ENCODE data around the gene GIMD1. TPM values are rescaled to one million over a fixed set of nuclear protein-coding genes. Genes with fewer than 3 reads are reported as not detected.

GIMD1 gene
- total RNA-seq, 3 donors from 2014 or later, result not detected

DNA sequence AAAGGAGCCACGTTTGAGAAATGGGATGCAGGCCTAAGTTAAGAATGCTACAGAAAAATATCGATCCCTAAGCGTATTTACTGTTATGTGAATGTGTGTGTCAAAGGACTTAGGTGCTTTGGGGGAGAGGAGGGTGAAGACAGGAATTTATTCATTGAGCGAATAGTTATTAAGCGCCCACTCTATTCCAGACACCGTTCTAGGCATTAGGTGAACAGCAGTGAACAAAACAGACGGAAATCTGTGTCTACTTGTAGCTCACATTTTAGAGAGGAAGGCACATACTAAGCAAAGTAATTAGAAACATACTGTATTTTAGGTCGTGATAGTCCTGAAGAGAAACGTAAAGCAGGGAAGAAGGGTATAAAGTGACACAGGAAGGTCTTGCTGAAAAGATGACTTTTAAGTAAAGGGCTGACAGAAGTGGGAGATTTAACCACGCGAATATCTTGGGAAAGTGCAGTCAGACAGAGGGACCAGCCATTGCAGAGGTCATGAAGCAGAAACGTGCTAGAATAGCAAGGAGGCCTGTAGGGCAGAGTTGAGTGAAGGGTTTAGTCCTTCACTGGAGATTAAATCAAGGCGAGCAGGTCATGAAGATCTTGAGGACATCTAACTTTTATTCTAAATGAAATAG lies 51.7 kb downstream of the GIMD1 start:
- TF ChIP-seq, protein P1, sequence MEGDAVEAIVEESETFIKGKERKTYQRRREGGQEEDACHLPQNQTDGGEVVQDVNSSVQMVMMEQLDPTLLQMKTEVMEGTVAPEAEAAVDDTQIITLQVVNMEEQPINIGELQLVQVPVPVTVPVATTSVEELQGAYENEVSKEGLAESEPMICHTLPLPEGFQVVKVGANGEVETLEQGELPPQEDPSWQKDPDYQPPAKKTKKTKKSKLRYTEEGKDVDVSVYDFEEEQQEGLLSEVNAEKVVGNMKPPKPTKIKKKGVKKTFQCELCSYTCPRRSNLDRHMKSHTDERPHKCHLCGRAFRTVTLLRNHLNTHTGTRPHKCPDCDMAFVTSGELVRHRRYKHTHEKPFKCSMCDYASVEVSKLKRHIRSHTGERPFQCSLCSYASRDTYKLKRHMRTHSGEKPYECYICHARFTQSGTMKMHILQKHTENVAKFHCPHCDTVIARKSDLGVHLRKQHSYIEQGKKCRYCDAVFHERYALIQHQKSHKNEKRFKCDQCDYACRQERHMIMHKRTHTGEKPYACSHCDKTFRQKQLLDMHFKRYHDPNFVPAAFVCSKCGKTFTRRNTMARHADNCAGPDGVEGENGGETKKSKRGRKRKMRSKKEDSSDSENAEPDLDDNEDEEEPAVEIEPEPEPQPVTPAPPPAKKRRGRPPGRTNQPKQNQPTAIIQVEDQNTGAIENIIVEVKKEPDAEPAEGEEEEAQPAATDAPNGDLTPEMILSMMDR (IDR thresholded peaks at IDR 0.05), result no peak
- intact Hi-C loops (cut with DNase I, micrococcal nuclease), result no loop called here
- peak overlapping the region; percentile 67 for H3K4me3 ChIP-seq
- ATAC-seq (no peak), DNase-seq (no peak)
- no peaks in the 10 kb centered on the region for H3K9me3 ChIP-seq
- H3K4me1 ChIP-seq (ENCODE audit: low read depth), result peaks cover 8% of the 10 kb centered on the region
- no peaks in the 10 kb centered on the region for H3K36me3 ChIP-seq (ENCODE audit: low read depth)

DNA sequence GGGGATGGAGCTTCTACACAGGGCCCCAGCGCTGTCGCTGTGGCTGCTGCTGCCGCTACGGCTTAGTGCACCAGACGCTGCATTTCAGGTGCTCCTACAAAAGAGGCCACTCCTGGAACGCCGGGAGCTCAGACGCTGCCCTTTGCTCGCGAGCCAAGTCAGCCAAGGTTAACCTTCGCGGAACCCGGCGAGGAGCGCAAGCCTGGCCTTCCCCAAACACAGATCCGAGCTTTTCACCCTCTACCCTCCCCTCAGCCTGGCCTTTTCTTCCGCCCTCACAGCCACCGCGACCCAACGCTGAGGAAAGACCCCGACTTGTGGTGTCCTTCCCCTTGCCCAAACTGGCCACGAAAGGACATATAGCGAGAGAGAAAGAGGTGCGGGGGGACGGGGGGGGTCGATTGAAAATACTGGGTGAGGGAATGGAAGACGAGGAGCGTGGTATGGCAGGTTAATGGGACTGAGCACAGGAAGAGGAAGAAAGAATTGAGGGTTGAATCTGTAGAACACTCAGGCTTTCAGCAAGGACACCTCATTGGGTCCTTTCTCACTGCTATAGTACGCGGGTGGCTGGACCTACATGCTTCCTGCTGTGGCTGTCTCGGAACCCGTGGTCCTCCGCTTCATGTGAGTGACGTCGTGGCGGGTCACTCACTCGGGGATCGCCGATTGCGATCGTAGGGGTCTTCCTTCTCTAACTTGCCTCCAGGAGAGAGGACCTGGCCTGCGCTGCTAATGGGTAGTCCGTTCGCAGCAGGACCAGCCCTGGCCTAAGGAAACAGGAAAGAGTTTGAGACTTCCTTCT lies 52.4 kb downstream of the GIMD1 start, which contains the start of the genes AIMP1 and TBCK:
Gene AIMP1, plus strand, starts transcription at position 583 of the 805 bp plus-strand sequence. CDS start 8,460 bp downstream, outside the sequence.
Gene TBCK, minus strand, starts transcription at position 242 of the 805 bp plus-strand sequence. CDS start 7,249 bp downstream, outside the sequence.
- Histone ChIP-seq H3K9me3 (no peaks in the 10 kb centered on the region), H3K4me3 (peak within 1 kb of the TSS; percentile 67), H3K36me3 (ENCODE audit: low read depth) (no peaks in the 10 kb centered on the region), H3K4me1 (ENCODE audit: low read depth) (peaks cover 8% of the 10 kb centered on the region)
- TF ChIP-seq, protein P1 (IDR thresholded peaks at IDR 0.05), result no peak
- ATAC-seq (peak; percentile 97), DNase-seq (peak; percentile 91 to 94 (median 91))
- intact Hi-C loops (cut with DNase I, micrococcal nuclease), result no loop called here

DNA sequence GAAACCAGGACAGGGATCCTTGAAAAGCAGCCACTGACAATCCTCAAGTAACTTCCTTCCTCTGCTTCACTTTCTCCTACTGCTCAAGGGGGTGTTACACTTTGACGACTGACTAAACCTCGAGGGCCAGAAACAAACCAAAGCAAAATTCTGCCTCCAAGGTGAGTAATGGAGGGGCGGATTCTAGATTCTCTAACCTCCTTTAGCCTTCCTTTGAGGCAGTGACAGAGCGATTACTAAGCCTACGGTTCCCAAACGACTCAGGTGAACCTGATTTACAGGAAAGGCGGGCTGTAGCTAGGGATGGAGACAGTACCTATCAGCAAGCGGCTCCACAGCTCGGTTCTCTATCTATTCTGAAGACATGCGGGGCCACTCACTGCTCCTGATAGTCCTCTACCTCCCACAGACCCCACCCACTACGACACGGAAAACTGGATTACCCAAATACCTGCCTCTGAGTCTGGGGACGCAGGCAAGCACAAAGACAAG lies 53.1 kb downstream of the GIMD1 start:
- Histone ChIP-seq H3K36me3 (ENCODE audit: low read depth) (no peaks in the 10 kb centered on the region), H3K4me1 (ENCODE audit: low read depth) (peaks cover 8% of the 10 kb centered on the region), H3K4me3 (peak overlapping the region; percentile 67), H3K9me3 (no peaks in the 10 kb centered on the region)
- TF ChIP-seq, protein P1 (IDR thresholded peaks at IDR 0.05), result no peak
- DNase-seq, result peak in 1 of 3 donors; percentile 51
- ATAC-seq, result peak; percentile 54
- intact Hi-C loops (cut with DNase I, micrococcal nuclease), result no loop called here

DNA sequence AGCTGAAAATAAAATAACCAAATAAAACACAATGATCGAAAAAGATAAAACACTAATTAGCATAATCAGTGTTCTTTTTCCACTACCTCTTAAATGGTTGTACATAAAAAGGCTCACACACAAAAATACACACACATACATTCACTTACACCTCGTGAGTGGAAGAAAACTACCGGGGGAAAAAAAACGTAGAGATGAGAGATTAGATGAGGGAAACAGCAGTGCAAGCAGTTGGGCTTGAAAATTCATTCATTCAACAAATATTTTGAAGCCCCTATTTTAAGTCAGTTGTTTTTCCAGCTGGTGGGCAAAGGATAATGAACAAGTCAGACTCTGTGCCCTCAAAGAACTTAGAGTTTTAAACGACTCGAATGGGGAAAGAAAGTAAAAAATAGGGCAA lies 53.6 kb downstream of the GIMD1 start:
- peaks cover 8% of the 10 kb centered on the region for H3K4me1 ChIP-seq (ENCODE audit: low read depth)
- TF ChIP-seq, protein P1 (IDR thresholded peaks at IDR 0.05), result no peak
- H3K9me3 ChIP-seq, result no peaks in the 10 kb centered on the region
- intact Hi-C loops (cut with DNase I, micrococcal nuclease), result no loop called here
- H3K4me3 ChIP-seq, result no peak overlapping the region
- no peak for ATAC-seq
- no peaks in the 10 kb centered on the region for H3K36me3 ChIP-seq (ENCODE audit: low read depth)
- DNase-seq, result no peak

DNA sequence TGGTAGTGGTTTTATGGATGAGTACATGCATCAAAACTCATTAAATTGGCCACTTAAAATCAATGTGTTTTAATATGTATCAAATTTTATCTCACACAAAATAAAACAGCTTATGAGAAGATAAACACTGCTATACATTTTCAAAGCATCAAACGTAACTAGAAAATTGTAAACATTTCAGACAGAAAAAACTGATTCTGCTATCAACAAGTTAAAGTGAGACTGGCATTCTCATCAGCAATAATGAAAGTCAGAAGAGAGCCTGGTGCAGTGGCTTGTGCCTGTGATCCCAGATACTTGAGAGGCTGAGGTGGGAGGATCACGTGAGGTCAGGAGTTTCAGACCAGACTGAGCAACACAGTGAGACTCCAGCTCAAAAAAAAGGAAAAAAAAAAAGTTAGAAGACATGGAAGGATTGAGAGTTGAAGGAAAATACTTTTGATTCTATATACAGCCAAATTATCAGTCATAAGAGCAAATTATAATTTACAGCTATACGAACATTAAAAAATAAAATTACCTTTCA lies 55.5 kb downstream of the GIMD1 start:
- ATAC-seq (no peak), DNase-seq (no peak)
- TF ChIP-seq, protein P1 (IDR thresholded peaks at IDR 0.05), result no peak
- intact Hi-C loops (cut with DNase I, micrococcal nuclease), result no loop called here
- Histone ChIP-seq H3K36me3 (ENCODE audit: low read depth) (no peaks in the 10 kb centered on the region), H3K4me3 (no peak overlapping the region), H3K4me1 (ENCODE audit: low read depth) (peaks cover 8% of the 10 kb centered on the region), H3K9me3 (no peaks in the 10 kb centered on the region)
